Measurements from ENCODE around the gene DRGX.

The DRGX gene

DNA sequence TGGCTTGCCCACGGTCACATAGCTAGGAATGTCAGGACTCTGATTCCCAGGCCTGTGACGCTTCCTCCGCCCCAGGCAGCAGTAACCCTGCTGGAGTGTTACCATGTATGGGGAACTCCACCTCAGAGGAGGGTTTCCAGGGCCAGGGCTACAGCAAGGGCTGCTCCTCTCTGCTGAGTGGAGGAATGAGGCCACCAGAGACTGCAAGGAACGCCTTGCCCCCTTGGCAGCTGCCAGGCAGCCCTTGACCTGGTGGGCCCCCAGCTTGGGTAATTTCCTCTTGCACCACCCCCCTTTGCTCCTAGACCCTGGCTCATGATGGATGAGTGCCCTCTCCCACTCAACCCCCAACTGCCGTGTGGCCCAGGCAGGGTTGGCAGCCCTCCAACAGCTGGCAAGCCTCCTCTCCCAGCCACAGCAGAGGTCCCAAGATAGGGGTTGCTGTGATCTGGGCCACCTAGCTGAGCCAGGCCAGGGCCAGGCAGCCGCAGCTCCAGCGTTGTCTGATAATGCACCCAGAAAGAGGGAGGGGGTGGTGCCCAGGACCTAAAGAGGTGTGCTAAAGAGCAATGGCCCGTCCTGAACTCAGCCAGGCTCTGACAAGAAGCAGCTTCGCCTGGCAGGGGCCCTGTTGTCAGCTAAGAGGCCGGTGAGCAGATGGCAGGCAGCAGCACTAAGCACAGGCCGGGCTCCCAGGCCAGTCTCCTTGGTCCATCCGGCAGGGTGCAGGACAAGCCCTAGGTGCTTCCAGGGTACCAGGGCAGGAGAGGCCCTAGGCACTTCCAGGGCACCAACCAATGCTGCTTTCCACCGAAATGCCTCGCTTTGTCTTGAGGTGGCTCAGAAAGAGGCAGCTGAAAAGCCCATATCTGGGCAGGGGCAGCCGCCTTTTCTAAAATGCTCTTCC lies 35.4 kb downstream of the DRGX start:
- no peak for DNase-seq

DNA sequence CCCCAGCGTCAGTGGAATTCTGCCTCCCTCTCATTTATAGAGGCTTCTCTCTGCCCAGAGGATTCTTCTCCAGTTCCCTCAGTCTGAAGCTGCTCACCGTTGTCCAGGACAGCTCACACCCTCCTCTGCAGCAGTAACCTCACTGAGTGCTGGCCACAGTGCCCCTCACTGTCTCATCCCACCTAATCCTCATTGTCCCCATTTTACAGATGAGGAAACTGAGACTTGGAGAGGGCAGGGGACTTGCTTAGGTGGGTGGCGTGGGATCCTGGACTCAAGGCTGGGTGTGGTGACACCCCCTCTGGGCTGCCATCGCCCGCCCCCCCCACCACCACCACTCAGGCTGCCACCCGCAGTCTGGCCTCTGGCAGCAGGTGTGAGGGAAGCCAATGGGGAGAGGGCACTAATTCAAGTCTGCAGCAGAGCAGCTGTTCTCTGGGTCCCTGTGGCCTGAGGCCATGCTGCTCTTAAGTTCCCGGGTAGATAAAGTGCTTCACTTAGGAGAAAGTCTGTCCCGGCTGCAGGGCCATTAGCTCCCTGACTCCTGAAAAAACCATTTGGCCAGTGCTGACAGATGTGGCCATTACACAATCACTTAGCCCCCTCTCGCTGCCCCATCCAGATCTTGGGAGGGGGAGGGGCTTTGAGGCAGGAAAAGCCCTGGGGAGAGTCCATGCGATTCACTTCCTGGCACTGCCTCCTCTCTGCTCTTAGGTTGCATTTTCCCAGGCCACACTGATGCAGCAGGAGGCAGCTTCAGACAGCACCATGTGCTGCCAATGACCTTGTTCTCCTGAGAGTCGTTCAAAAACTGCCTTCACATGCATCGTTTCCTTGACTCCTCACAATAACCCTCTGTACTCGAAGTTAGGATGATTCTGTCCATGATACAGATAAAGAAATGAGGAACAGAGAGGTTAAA lies 36.3 kb downstream of the DRGX start:
- DNase-seq: no peak

DNA sequence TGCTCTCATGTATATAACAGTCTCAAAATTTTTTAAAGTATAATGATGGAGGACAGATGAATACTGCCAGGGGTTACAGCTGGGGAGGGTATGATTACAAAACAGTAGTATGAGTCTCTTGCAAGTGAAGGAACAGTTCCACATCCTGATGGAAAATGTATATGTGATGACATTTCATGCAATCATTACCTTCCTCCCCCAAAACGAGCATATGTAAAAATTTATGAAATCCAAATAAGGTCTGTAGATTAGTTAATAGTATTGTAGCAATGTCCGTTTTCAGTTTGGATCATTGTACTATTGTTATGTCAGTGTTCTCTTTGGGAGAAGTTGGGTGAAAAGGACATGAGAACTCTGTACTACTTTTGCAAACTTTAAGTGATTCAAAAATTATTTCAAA lies 38.0 kb downstream of the DRGX start:
- no peak for DNase-seq

DNA sequence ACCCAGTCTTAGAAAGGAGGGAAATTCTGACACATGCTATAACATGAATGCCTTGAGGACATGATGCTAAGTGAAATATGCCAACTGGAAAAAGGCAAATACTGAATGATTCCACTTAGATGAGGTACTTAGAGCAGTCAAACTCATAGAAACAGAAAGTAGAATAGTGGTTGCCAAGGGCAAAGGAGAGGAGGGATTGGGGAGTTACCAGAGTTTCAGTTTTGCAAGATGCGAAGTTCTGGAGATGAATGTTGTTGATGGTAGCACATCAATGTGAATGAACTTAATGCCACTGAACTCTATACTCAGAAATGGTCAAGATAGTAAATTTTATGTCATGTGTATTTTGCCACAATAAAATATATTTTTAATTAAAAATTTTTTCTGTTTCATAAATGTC lies 38.9 kb downstream of the DRGX start:
- no peak for DNase-seq

DNA sequence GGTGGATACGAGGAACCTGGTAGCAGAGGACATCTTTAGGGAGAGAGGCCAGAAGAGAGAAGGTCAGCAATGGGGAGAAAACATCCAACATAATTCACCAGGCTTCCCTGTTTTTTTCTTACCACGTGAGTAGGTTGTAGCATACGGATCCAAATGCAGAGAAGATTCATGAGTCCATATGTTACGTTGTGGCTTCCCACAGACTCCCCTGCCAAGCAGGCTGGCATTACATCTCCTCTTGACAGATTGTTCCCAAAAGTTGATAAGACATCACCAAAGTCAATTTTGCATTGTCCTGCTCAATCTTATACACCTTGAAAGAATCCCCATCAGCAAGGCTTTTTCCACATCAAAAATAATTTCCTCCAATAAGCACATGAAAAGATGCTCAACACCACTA lies 39.7 kb downstream of the DRGX start:
- no peak for DNase-seq

DNA sequence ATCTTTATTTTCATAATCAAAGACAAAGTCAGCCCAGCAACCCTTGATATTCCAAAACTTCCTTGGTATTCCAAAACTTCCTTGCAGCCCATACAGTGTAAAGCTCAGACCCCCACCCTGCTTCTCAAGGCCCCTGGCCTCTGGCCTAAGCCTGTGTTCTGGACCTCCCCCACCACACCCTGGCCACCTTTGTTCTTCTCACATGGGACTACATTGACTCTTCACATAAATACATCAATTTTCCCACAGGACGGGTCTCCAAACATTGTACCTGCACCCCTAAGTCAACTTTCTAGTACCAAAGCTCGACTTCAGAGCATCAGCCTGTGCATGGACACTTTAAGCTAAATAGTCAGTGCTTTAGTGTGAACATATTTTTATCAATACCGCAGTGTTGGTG lies 40.7 kb downstream of the DRGX start:
- no peak for DNase-seq

DNA sequence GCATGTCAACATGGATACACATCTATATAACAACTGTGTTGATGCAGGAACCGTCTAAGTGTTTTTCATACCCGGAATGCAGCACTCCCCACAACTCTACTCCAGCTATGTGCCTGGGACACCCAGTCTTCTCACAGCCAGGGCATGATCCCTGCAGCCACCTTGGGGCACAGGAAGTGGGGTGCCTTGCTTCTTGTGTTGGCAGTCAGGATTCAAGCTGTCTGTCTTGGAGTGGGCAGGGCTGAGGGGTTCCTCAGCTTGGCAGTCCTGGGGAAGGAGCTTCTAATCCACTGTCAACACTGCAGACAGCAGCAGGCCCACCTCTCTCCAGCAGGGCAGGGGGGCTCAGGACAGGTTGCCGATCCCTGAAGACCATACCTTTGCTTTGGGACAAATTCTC lies 41.3 kb downstream of the DRGX start:
- DNase-seq: no peak

DNA sequence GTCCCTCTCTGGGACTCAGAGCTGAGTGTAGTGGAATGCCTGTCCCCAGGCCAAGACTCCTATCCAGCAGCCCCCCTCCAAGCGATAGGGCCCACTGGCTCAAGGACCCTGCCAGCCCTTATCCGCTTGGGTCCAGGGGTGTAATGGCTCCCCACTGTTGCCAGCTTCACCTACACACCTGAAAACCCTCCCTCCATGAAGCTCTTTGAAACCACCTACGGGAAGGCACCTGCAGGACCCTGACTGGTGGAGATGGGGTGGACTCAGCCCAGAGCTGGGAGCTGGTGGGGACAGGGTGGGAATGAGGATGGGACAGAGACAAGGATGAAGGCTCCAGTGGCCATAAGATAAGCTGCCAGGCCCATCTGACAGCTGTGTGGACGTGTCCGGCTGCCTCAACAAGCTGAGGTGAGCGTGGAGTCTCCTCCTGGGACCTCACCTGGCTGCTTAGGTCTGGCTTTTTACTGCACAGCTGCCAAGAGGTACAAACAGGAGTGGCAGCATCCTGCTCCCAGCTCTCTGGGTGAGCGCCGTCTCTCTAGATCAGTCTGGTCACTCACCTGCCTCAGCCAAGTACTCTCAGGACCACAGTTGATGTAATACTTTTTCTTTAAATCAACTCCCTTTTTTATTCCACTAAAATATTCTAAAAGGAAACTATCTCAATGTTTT lies 41.9 kb downstream of the DRGX start:
- DNase-seq: no peak

DNA sequence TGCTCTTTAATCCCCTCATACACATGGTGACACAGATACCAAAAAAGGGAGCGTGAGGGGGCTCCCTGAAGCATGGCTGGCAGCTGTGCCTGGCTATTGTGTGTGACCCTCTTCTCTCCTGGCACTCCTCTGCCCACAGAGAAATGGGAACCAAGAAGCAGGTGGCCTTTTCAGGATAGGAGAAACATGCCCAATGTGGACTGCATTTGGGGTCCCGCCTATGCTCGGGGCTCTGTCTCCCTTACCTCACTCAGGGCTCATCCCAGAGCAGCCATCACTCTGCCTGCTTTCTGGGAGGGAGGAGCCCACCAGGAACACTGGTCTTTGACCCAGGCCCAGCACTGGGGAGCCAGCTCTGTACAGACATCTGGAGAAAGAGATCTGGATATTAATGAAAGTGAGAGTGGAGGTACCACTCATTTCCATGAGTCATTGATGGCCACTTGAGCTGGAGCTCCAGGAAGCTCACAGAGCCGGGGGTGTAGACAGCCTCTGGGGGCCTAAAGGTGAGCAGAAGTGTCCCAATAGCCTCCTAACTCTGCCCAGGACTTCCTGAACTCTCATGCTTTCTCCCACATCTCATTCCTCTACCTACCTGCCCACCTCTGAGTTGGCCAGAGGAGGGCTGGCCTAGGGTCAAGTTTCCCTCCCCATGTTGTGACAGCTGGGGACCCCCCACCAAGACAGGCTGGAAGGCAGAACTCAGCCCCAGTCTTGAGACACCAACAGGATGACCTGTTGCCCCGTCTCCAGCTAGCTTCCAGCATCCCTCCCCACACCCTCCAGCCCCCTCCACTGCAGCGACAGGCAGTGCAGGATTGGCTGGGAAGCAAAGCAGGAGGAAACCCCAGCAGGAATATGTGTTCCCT lies 42.6 kb downstream of the DRGX start:
- DNase-seq: no peak

DNA sequence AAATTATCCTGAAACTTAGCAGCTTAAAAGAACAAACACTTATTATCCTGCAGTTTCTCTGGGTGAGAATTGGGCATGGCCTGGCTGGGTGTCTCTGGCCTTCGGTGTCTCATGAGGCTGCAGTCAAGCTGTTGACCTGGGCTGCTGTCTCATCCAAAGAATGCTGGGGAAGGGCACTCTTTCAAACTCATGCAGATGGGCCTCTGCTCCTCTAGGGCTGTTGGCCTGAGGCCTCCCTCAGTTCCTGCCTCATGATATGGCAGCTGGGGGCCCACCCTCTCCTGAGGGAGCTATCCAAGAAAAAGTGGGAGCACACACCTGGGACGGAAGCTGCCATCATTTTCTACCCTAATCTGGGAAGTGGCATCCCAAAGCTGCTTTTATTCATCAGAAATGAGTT lies 43.6 kb downstream of the DRGX start:
- no peak for DNase-seq

DNA sequence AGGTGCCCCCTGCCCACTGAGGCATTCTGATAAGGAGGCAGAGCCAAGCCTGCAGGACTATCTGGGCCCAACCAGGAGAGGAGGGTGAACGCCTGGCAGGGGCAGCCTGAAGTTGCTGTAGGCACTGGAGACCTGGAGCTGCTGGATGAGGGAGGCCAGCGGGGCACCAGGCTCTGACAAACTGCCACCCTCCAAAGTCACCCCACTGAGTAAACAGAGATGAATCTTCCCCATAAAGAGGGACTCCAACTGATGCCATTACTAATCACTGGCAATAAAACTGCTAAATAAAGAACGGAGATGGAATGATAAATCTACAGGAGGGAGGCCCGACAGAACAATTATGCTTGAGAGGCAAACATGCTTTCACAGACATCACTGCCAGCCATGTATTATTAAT lies 44.2 kb downstream of the DRGX start:
- DNase-seq: no peak

DNA sequence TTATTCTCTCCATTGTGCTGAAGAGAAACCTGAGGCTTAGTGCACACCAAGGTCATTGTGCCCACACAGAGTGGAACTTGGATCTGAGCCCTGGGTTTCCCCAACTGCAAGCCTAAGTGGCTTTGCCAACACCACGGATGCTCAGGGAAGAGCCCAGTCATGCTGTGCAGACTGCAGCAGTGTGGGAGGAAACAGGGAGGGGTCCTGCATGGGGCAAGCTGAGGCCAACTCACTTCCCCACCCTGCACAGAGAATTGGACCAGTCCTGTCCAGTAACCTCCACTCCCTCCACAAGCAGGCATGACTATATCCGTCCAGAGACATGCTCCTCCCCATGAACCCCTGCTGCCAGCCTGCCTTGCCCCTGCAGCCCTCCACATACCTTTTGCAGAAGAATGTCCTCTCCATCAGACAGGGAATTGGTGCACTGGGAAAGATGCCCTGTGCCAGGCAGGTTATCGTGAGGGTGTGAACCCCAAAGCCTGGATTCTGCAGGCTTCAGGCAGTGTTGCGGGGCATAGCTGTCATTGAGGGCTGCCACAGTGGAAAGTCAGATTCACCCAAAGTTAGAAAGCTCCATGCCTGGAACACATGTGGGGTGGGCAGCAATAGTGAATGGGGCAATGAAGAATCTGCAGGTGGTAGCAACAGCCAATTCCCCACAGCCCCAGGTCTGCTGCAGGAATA lies 44.9 kb downstream of the DRGX start:
- DNase-seq: no peak

DNA sequence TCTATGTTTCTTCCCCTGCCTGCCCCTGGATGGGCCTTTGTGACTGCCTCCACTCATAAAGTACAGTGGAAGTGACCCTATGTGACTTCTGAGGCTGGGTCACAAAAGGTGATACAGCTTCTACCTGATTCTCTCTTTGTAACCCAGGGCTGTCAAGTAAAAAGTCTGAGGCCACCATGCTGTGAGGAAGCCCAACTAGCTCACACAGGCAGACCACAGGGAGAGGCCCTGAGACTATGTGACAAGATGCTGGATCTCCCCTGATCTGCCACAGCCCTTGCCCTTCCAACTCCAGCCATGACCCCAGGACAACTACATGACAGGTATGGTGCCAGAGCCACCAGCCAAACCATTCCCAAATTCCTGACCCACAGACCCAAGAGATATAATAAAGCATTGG lies 45.8 kb downstream of the DRGX start:
- DNase-seq: no peak

DNA sequence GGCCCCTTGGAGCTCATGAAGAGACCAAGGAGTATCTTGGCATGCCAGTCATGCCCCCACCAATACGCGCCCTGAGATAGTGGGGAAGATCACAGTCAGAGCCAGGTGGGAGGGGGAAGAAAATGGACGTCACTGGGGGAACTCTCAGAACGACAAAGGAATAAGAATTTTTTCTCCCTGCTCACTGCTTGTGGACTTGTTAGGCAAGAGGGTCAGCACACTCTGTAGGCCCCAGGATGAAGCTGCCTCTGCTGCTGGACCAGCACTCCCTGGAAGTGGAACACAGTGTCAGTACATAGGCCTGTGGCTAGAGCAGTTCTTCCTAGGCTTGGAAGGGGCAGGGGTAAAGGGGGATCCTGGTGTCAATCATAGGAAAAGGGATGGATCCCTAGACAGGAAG lies 46.5 kb downstream of the DRGX start:
- DNase-seq: no peak

DNA sequence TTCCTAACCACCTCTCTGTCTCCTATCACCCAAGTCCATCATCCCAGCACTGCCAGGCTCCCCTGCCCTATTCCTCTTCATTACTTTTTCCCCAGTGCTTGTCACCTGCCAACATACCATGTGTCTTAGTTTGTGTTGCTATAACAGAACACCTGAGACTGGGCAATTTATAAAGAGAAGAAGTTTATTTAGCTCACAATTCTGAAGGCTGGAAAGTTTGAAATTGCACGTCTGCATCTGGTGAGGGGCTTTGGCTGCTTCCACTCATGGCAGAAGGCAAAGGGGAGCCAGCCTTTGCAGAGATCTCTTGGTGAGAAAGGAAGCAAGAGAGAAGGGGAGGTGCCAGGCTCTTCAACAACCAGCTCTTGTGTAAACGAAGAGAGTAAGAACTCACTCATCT lies 47.3 kb downstream of the DRGX start:
- DNase-seq: no peak

DNA sequence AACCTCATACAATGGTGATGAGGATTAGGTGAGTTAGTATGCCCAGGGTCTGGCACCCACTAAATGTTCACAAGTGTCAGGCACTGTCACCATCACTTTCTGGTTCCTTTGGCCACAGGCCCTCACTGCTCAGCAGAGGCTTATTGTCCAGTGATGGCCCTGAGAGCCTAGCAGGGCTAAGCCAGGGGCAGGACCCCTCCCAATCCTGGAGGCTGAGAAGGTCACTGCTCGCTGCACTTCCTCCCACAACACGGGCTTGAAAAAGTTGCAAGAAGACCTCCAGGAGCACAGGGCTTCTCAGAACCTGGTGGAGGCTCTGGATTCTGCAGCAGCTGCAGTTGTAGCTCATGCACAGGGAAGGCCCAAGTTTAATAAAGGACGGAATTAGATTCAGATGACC lies 48.1 kb downstream of the DRGX start:
- no peak for DNase-seq

DNA sequence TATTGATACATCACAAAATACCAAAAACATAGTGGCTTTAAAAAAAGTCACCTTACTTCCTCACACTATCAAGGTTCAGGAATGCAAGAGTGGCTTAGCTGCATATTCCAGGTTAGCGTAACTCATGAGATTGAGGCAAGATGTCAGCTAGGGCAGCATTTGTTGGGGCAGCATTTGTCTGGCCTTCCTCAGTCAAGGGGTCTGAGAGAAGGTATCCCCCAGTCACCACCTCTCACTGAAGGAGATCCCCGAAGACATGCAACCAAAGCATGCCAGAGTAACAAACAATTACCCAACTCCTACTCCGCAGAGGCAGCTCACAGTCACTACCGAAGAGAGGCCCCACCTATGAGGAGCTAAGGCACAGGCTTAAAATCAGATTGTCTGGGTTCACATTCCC lies 48.5 kb downstream of the DRGX start:
- no peak for DNase-seq

DNA sequence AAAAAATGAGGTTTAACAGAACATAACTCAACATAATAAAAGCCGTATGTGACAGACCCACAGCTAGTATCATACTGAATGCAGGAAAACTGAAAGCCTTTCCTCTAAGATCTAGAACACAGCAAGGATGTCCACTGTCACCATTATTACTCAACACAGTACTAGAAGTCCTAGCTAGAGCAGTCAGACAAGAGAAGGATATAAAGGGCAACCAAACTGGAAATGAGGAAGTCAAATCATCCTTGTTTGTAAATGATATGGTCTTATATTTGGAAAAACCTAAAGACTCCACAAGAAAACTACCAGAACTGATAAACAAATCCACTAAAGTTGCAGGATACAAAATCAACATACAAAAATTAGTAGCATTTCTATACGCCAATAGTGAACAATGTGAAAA lies 51.0 kb downstream of the DRGX start:
- DNase-seq: no peak

DNA sequence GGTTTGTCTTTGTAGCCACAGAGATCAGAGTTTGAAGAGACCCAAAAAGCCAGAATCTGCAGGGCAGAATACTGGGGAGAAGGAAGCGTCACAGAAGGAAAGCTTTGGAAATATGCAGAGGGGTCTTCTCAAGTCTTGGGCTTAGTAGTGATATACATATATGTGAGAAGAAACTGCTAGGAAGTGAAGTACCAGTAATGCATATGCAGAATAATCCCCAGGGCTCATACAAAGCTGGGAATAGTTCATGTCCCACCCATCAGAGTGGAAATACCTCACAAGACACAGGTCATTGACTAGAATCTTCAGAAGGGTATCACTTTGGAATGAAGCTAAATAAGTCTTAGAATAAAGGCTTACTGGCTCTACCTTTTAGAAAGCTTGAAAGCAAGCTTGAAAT lies 57.3 kb downstream of the DRGX start:
- DNase-seq: no peak

DNA sequence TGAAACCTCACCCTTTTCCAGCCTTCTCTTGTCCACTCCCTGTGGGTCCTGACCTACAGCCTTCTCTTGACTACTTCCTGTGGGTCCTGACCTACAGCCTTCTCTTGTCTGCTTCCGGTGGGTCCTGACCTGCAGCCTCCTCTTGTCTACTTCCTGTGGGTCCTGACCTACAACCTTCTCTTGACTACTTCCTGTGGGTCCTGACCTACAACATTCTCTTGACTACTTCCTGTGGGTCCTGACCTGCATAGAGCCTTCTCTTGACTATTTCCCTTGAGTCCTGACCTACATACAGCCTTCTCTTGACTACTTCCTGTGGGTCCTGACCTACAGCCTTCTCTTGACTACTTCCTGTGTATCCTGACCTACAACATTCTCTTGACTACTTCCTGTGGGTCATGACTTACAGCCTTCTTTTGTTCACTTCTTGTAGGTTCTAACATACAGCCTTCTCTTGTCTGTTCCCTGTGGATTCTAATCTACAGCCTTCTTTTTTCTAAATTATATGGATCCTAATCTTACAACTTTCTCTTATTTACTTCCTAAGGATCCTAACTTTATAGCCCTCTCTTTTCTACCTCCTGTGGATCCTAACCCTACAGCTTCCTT lies 60.4 kb downstream of the DRGX start:
- DNase-seq: no peak

DNA sequence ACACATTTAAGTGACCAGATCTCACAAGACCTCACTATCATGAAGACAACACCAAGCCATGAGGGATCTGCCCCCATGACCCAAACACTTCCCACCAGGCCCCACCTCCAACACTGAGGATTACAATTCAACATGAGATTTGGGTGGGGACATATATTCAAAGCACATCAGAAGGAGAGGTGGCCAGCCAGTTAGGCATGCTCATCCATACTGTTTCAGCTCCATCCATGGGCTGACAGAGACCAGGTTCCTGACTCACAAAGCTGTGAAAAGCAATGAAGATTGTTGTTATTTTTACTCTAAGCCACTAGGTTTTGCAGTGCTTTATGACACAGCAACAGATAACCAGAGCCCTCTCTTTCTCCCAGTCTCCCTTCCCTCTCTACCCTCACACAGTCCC lies 60.9 kb downstream of the DRGX start:
- DNase-seq: no peak
